Prostate gland (tissue), 2 donors: ENCODE data around the gene TCP1. TPM values are rescaled to one million over a fixed set of nuclear protein-coding genes. Genes with fewer than 3 reads are reported as not detected.
"Not testable (repeated sequence)": the region's sequence is repeated elsewhere in the genome, so short reads cannot be mapped to it uniquely, and the experiment has no call there.

ENCODE experiments used
- DNase-seq: peaks from one replicate; pipeline ENCODE4 v3.0.0-alpha.2; 2019; ENCODE audit warnings: low spot score
- H3K27ac ChIP-seq, 2 donors: fragments of 200-600 bp; sonication (generic); 2 replicates each; pipeline ENCODE4 v1.5.1; 2017 to 2019
- H3K27me3 ChIP-seq: fragments of 200-600 bp; sonication (generic); replicated peaks from 2 replicates; pipeline ENCODE4 v1.5.1; 2019; ENCODE audit not compliant: insufficient read depth
- H3K36me3 ChIP-seq, 2 donors: fragments of 200-600 bp; sonication (generic); 1 replicate in 1 of 2; 2 replicates in 1 of 2; pipeline versions ENCODE4 v1.5.1 to v1.8.1; 2017 to 2019
- H3K4me1 ChIP-seq: fragments of 200-600 bp; sonication (generic); replicated peaks from 2 replicates; pipeline ENCODE4 v1.5.1; 2019
- H3K4me3 ChIP-seq, 2 donors: fragments of 200-600 bp; sonication (generic); 2 replicates each; pipeline ENCODE4 v1.5.1; 2017 to 2019
- H3K9me3 ChIP-seq: fragments of 200-600 bp; sonication (generic); 2 replicates; pipeline ENCODE4 v1.5.1; 2017
- POLR2A ChIP-seq: fragments of 450-650 bp; IDR thresholded peaks from one replicate; pipeline ENCODE4 v1.6.1; 2016; ENCODE audit warnings: antibody characterized with exemption, mild to moderate bottlenecking
- POLR2AphosphoS5 ChIP-seq: sonication (generic); formaldehyde crosslinking; IDR thresholded peaks from one replicate; pipeline ENCODE4 v1.6.1; 2017; ENCODE audit warnings: antibody characterized with exemption
- WGBS: methylation state at CpG from one replicate; pipeline ENCODE4 v1.1.5; 2018; 5-methylcytosine and 5-hydroxymethylcytosine counted together
- intact Hi-C: fragments of 100-400 bp; cut with DNase I; formaldehyde crosslinking; loops from one replicate; pipeline ENCODE4 v1.14.2; 2022
- total RNA-seq, 2 donors: library from RNA; depleted of rRNA; stranded (reverse); fragments of >200 nt; gene quantifications; one replicate each; pipeline ENCODE4 v1.1.0, GENCODE V29; 2016
- TF ChIP-seq, protein P1 (sequence below), 4 experiments: fragments of 200-600 bp in 2 of 4; fragments of 450-650 bp in 2 of 4; sonication (generic) in 2 of 4; IDR thresholded peaks; 1 replicate in 3 of 4; 2 replicates in 1 of 4; pipeline ENCODE4 v1.5.1; 2016 to 2019; ENCODE audit warnings: antibody characterized with exemption in 4 of 4, mild to moderate bottlenecking in 2 of 4, moderate library complexity in 2 of 4

The TCP1 gene
- total RNA-seq, 2 donors from 2014 or later = 145 to 187 TPM

DNA sequence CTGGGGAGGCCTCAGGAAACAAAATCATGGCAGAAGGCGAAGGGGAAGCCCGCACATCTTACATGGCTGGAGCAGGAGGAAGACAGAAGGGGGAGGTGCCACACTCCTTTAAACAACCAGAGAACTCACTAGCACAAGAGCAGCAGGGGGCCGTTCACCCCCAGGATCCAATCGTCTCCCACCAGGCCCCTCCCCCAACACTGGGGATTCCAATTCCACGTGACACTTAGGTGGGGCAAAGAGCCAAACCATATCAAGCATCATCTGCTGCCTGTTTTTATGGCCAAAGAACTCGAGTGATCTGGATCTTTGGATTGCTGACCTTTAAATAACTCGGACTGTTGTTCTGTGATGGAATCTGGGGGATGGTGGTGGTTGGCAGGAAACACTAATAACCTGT is 38.7 kb upstream of the TCP1 start:
- Histone ChIP-seq H3K27me3 (no peaks in the 10 kb centered on the region), H3K36me3 (no peaks in the 10 kb centered on the region), H3K4me1 (no peaks in the 10 kb centered on the region), H3K27ac (no peak overlapping the region), H3K9me3 (no peaks in the 10 kb centered on the region), H3K4me3 (no peak overlapping the region)
- WGBS = 41% methylated on average over 7 of the region's 7 CpGs
- intact Hi-C loops = no loop called here
- TF ChIP-seq, protein P1, sequence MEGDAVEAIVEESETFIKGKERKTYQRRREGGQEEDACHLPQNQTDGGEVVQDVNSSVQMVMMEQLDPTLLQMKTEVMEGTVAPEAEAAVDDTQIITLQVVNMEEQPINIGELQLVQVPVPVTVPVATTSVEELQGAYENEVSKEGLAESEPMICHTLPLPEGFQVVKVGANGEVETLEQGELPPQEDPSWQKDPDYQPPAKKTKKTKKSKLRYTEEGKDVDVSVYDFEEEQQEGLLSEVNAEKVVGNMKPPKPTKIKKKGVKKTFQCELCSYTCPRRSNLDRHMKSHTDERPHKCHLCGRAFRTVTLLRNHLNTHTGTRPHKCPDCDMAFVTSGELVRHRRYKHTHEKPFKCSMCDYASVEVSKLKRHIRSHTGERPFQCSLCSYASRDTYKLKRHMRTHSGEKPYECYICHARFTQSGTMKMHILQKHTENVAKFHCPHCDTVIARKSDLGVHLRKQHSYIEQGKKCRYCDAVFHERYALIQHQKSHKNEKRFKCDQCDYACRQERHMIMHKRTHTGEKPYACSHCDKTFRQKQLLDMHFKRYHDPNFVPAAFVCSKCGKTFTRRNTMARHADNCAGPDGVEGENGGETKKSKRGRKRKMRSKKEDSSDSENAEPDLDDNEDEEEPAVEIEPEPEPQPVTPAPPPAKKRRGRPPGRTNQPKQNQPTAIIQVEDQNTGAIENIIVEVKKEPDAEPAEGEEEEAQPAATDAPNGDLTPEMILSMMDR (IDR thresholded peaks at IDR 0.05) = no peak
- TF ChIP-seq POLR2AphosphoS5 (no peak), POLR2A (no peak)
- no peak for DNase-seq

DNA sequence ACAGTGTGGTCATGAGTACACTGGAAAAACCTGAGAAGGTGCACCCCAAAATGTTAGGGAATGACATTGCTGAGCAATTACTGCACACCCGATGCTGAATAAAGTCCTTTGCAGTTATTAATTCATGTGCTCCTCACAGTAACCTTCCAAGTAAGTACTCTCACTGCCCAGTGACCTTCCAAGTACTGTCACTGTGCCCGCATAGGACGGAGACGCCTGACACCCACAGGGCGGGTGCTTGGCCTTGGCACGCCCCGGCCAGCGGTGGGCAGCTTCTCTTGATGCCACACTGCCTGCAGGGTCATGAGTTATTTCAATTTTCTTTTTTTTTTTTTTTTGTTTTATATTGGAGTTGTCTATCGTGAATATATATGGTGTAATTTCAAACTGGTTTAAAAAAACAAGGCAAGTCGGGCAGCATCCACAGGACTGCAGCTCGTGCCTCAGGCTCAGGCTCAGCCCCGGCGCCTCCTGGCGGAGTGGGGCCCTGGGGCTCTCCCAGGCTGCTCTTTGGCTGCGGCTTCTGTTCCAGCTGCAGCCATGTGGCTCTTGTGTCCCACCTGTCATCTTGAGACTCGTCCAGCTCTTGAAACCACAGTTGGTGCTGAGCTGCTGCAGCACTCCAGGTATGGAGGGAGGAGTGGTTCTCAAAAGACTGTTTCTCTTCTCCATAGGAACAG is 37.7 kb upstream of the TCP1 start:
- no peak for DNase-seq
- Histone ChIP-seq H3K9me3 (no peaks in the 10 kb centered on the region), H3K27me3 (no peaks in the 10 kb centered on the region), H3K4me3 (no peak overlapping the region), H3K4me1 (no peaks in the 10 kb centered on the region), H3K36me3 (no peaks in the 10 kb centered on the region), H3K27ac (no peak overlapping the region)
- intact Hi-C loops = no loop called here
- 87% methylated on average over 16 of the region's 16 CpGs for WGBS
- TF ChIP-seq POLR2AphosphoS5 = no peak
- no peak for TF ChIP-seq POLR2A
- TF ChIP-seq, protein P1 (IDR thresholded peaks at IDR 0.05) = no peak

- 94% methylated on average over 13 of the region's 13 CpGs for WGBS
- Histone ChIP-seq H3K4me3 (no peak overlapping the region), H3K27ac (no peak overlapping the region), H3K36me3 (no peaks in the 10 kb centered on the region), H3K27me3 (no peaks in the 10 kb centered on the region), H3K4me1 (no peaks in the 10 kb centered on the region), H3K9me3 (no peaks in the 10 kb centered on the region)
- intact Hi-C loops = no loop called here
- DNase-seq = no peak
- TF ChIP-seq POLR2AphosphoS5 (no peak), POLR2A (no peak)
Measured at GRCh38 chr6:159826004-159826403, 36.6 kb upstream of the TCP1 start.

DNA sequence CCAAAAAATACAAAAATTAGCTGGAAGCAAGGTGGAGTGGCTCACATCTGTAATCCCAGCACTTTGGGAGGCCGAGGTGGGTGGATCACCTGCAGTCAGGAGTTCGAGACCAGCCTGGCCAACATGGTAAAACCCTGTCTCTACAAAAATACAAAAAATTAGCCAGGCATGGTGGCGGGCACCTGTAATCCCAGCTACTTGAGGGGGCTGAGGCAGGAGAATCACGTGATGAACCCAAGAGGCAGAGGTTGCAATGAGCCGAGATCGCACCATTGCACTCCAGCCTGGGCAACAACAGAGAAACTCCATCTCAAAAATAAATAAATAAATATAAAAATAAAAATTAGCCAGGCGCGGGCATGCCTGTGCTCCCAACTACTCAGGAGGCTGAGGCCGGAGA is 35.3 kb upstream of the TCP1 start:
- H3K27ac ChIP-seq, H3K4me1 ChIP-seq, H3K9me3 ChIP-seq, H3K4me3 ChIP-seq, DNase-seq, intact Hi-C loops, H3K27me3 ChIP-seq, H3K36me3 ChIP-seq: not testable (repeated sequence)
- 99% methylated on average over 9 of the region's 9 CpGs for WGBS

DNA sequence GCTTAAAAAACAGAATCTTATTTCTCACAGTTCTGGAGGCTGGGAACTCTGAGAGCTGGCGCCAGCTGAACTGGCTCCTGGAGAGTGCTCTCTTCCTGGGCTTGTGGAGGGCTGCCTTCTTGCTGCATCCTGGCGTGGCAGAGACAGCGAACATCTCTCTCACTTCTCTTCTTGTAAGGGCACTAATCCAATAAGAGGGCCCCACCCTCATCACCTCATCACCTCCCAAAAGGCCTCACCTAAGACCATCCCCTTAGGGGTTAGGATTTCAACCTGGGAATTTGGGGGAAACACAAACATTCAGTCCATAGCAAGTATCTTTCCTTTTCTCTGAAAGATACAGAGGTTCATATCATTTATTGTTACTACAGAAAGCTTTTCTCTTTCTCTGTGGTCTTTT is 34.6 kb upstream of the TCP1 start:
- Histone ChIP-seq H3K4me3 (no peak overlapping the region), H3K27me3 (no peaks in the 10 kb centered on the region), H3K27ac (no peak overlapping the region), H3K36me3 (no peaks in the 10 kb centered on the region), H3K9me3 (no peaks in the 10 kb centered on the region), H3K4me1 (no peaks in the 10 kb centered on the region)
- intact Hi-C loops = no loop called here
- no peak for TF ChIP-seq POLR2AphosphoS5
- no peak for TF ChIP-seq POLR2A
- TF ChIP-seq, protein P1 (IDR thresholded peaks at IDR 0.05) = no peak
- WGBS = 96% methylated on average over 3 of the region's 3 CpGs
- no peak for DNase-seq

DNA sequence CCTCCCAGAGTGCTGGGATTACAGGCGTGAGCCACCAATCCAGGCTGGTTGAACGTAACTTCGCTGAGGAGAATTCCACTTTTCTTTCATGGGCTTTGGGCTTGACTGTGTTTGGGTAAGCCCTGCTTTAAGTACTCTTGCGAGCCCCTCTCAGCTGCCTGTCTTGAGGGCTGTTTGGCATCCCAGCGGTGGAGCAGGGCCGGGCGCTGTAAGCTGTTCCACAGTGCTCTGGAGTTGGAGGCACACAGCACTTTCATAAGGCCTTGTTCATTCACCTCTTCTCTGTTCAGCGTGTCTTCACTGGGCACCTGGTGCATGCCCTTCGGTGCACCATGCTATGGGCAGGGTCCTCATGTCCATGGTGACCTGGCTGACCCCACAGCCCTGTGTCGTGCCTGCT is 32.3 kb upstream of the TCP1 start:
- no peak for TF ChIP-seq POLR2A
- TF ChIP-seq, protein P1 (IDR thresholded peaks at IDR 0.05) = no peak
- no peak for TF ChIP-seq POLR2AphosphoS5
- Histone ChIP-seq H3K9me3 (no peaks in the 10 kb centered on the region), H3K4me3 (no peak overlapping the region), H3K4me1 (no peaks in the 10 kb centered on the region), H3K27ac (no peak overlapping the region), H3K27me3 (no peaks in the 10 kb centered on the region), H3K36me3 (no peaks in the 10 kb centered on the region)
- intact Hi-C loops = no loop called here
- WGBS = 88% methylated on average over 10 of the region's 10 CpGs
- DNase-seq = no peak
